Thoracic aorta (tissue), 2 donors: ENCODE measurements around the gene PIK3C2G. TPM values are rescaled to one million over a fixed set of nuclear protein-coding genes. Genes with fewer than 3 reads are reported as not detected.

ENCODE experiments used
- ATAC-seq: fragments of 150-250 bp; one replicate; pipeline ENCODE4 v1.8.0; 2017; ENCODE audit warnings: low read depth; ENCODE audit not compliant: insufficient number of reproducible peaks, low FRiP score
- DNase-seq: peaks from one replicate; pipeline ENCODE4 v3.0.0-alpha.2; 2020; ENCODE audit warnings: low spot score
- H3K27ac ChIP-seq, 2 donors: fragments of 200-600 bp; sonication (generic); 1 replicate in 1 of 2; 2 replicates in 1 of 2; pipeline ENCODE4 v1.5.1; 2016; ENCODE audit warnings: mild to moderate bottlenecking in 2 of 2, moderate library complexity in 2 of 2
- H3K27me3 ChIP-seq: fragments of 200-600 bp; sonication (generic); replicated peaks from 2 replicates; pipeline ENCODE4 v1.6.0; 2016; ENCODE audit warnings: mild to moderate bottlenecking; ENCODE audit not compliant: insufficient read depth
- H3K36me3 ChIP-seq: fragments of 200-600 bp; sonication (generic); one replicate; pipeline ENCODE4 v1.5.1; 2016
- H3K4me1 ChIP-seq, 2 donors: fragments of 200-600 bp; sonication (generic); 1 replicate in 1 of 2; 2 replicates in 1 of 2; pipeline versions ENCODE4 v1.5.1 to v1.6.0; 2016; ENCODE audit warnings: low read depth in 2 of 2, mild to moderate bottlenecking in 1 of 2; ENCODE audit not compliant: control insufficient read depth in 1 of 2
- H3K4me3 ChIP-seq: fragments of 200-600 bp; sonication (generic); 2 replicates; pipeline ENCODE4 v1.5.1; 2016; ENCODE audit warnings: mild to moderate bottlenecking
- H3K9me3 ChIP-seq: fragments of 200-600 bp; sonication (generic); 2 replicates; pipeline ENCODE4 v1.5.1; 2016
- total RNA-seq, 2 donors: library from RNA; depleted of rRNA; stranded (reverse); fragments of >200 nt; gene quantifications; one replicate each; pipeline versions ENCODE4 v1.1.0 to v1.2.3, GENCODE V29; 2016
- TF ChIP-seq, protein P1 (sequence below): fragments of 200-600 bp; sonication (generic); IDR thresholded peaks from one replicate; pipeline ENCODE4 v1.5.1; 2019; ENCODE audit warnings: antibody characterized with exemption

PIK3C2G gene
- total RNA-seq, 2 donors from 2014 or later = not detected

DNA sequence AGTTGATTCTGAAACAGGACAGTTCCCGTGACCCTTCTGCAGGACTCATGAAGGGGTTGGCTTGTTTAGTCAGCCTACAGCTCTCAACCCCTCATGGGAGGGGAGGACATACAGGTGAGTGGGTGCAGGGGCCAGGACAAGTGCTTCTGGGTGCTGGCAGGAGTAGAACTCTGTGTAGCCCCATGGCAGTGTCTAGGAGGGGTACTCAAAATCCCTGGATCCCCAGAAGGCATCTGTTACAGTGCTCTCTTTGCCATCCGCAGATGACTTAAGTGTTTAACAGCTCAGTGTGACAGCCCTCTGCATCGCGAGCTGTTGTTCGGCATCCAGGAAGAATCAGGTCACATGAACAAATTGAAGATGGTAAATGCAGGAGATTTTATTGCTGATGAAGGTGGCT, 91.0 kb downstream of the PIK3C2G start:
- ATAC-seq = no peak
- Histone ChIP-seq H3K27ac (no peak overlapping the region), H3K4me1 (no peaks in the 10 kb centered on the region), H3K4me3 (no peak overlapping the region), H3K36me3 (no peaks in the 10 kb centered on the region), H3K9me3 (no peaks in the 10 kb centered on the region), H3K27me3 (no peaks in the 10 kb centered on the region)
- TF ChIP-seq, protein P1, sequence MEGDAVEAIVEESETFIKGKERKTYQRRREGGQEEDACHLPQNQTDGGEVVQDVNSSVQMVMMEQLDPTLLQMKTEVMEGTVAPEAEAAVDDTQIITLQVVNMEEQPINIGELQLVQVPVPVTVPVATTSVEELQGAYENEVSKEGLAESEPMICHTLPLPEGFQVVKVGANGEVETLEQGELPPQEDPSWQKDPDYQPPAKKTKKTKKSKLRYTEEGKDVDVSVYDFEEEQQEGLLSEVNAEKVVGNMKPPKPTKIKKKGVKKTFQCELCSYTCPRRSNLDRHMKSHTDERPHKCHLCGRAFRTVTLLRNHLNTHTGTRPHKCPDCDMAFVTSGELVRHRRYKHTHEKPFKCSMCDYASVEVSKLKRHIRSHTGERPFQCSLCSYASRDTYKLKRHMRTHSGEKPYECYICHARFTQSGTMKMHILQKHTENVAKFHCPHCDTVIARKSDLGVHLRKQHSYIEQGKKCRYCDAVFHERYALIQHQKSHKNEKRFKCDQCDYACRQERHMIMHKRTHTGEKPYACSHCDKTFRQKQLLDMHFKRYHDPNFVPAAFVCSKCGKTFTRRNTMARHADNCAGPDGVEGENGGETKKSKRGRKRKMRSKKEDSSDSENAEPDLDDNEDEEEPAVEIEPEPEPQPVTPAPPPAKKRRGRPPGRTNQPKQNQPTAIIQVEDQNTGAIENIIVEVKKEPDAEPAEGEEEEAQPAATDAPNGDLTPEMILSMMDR = no peak
- DNase-seq = no peak

DNA sequence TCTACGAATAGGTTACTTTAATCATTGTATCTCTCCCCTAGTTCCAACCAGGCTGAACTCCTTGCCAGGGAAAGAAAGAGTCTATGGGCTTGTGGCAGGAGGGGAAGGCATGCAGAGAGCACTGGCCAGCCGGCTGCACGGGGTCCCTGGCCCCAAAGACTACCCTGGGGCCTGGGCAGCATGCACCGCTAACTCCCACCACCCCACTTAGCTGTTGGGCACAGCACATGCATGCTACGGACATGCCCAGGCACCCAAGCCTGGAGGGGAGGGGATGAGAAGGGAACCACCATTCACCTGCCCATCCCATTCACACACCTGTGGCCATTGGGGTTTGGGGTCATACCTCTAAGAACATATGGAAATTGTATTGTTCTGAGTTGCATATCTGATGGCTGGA, 94.1 kb downstream of the PIK3C2G start:
- DNase-seq = no peak
- no peaks in the 10 kb centered on the region for H3K36me3 ChIP-seq

DNA sequence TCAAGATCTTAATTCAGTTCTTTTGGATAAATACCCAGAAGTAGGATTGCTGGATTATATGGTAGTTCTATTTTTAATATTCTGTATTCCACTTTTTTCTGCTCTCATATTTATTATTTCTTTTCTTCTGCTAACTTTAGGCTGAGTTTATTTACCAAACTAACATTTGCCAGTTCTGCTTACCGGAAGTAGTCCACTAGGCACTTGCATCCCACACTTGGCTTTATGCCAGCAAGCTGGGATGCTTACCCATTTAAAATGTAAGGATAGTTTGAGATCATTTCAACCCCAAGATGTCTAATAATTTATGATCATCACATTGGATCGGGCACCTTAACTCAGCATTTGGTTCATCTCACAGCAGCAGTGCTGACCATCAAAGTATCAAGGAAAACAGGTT, 96.8 kb downstream of the PIK3C2G start:
- DNase-seq (no peak), ATAC-seq (no peak)
- H3K36me3 ChIP-seq = no peaks in the 10 kb centered on the region
- no peaks in the 10 kb centered on the region for H3K4me1 ChIP-seq
- H3K9me3 ChIP-seq = no peaks in the 10 kb centered on the region
- H3K27ac ChIP-seq = no peak overlapping the region
- no peaks in the 10 kb centered on the region for H3K27me3 ChIP-seq
- TF ChIP-seq, protein P1 = no peak
- no peak overlapping the region for H3K4me3 ChIP-seq

More for the DNA sequence above, 94.1 kb downstream of the PIK3C2G start:
- TF ChIP-seq, protein P1 = no peak
- Histone ChIP-seq H3K9me3 (no peaks in the 10 kb centered on the region), H3K27me3 (no peaks in the 10 kb centered on the region), H3K27ac (no peak overlapping the region), H3K4me1 (no peaks in the 10 kb centered on the region), H3K4me3 (no peak overlapping the region)
- ATAC-seq = no peak

DNA sequence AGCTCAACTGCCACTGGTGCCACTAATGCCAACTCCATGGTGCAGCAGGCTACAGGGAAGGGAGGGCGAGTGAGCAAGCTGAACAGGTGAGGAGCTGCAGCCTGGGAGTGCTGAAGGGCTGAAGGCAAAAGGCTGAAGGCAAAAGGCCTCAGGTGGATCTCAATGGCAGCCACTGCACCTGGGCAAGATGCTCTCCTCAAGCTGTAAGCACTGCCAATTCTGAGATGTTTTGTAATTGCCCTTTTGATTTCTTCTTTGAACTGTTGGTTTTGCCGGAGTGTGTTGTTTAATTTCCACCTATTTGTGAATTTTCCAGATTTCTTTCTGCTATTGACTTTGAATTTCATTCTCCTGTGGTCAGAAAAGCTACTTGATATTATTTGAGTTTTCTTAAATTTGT, 97.6 kb downstream of the PIK3C2G start:
- H3K9me3 ChIP-seq = no peaks in the 10 kb centered on the region
- TF ChIP-seq, protein P1 = no peak
- DNase-seq (no peak), ATAC-seq (no peak)
- H3K27ac ChIP-seq = no peak overlapping the region
- H3K36me3 ChIP-seq = no peaks in the 10 kb centered on the region
- H3K27me3 ChIP-seq = no peaks in the 10 kb centered on the region
- no peaks in the 10 kb centered on the region for H3K4me1 ChIP-seq
- no peak overlapping the region for H3K4me3 ChIP-seq

DNA sequence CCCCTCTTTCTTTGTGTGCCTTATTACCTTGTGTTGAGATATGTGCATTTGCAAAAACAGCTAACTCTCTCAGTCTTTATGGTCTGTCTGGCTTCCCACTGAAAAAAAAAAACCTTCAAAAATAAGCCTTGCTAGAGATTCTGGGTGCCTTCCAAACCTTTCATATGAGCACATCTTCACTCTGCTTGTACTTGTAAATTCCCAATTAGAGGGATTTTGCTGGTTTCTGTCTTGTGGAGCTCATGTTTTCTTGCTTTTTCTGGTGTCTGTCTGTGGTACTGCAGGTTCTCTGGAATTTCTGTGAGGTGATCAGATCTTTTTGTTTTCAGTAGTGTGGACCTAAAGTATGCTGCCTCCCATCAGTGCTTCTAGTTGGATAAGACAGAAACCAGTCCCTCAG, 100.1 kb downstream of the PIK3C2G start:
- no peak overlapping the region for H3K4me3 ChIP-seq
- H3K27ac ChIP-seq = no peak overlapping the region
- ATAC-seq (no peak), DNase-seq (no peak)
- H3K4me1 ChIP-seq = no peaks in the 10 kb centered on the region
- H3K36me3 ChIP-seq = no peaks in the 10 kb centered on the region
- H3K9me3 ChIP-seq = no peaks in the 10 kb centered on the region
- H3K27me3 ChIP-seq = no peaks in the 10 kb centered on the region
- TF ChIP-seq, protein P1 = no peak
